Muscle of back (tissue), 11 donors: ENCODE data around the gene SPRR3. TPM values are rescaled to one million over a fixed set of nuclear protein-coding genes. Genes with fewer than 3 reads are reported as not detected.
"Not testable (repeated sequence)": the region's sequence is repeated elsewhere in the genome, so short reads cannot be mapped to it uniquely, and the experiment has no call there.

Experiments used
- DNase-seq, 3 donors: peaks; one replicate each; pipeline versions ENCODE4 v3.0.0 to v3.0.0-alpha.2; 2013
- polyA plus RNA-seq, 10 donors: library from polyadenylated mRNA; unstranded; fragments of 120-200 nt; gene quantifications; one replicate each; pipeline ENCODE4 v1.2.1, GENCODE V29; 2013; ENCODE audit not compliant: insufficient read length in 10 of 10

The SPRR3 gene
- polyA plus RNA-seq, 10 donors: 0.24 to 8.0 (median 0.27) TPM; not detected in 6

- no peak for DNase-seq
Observed at GRCh38 chr1:152983234-152983633, 18.3 kb upstream of the SPRR3 start.

GRCh38 chr1:152983743-152984142 is 17.8 kb upstream of the SPRR3 start, which contains the start of gene SPRR1A:
Gene SPRR1A, plus strand, starts transcription at chr1:152984081. Its CDS starts 1,150 bp downstream, at chr1:152985231.
- no peak for DNase-seq

- no peak for DNase-seq
Observed at GRCh38 chr1:152986578-152986977, 15.0 kb upstream of the SPRR3 start.

GRCh38 chr1:152993186-152993585 is 8.4 kb upstream of the SPRR3 start:
- no peak for DNase-seq

DNA sequence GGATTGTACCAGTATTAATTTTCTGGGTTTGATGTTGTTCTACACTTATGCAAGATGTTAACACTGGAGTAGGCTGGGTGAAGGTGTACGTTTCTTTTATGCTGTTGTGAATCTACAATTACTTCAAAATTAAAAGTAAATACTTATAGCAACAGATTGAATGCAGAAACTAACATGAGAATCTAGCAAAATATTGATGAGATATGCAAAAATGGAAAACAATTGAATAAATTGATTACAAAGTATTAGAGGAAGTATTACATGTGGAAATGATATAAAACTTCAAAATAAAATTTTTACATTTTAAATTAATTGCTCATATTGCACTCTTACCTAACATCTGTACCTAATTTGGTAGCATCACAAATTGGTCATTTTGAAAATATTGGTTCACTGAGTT is 5.7 kb upstream of the SPRR3 start:
- no peak for DNase-seq

DNA sequence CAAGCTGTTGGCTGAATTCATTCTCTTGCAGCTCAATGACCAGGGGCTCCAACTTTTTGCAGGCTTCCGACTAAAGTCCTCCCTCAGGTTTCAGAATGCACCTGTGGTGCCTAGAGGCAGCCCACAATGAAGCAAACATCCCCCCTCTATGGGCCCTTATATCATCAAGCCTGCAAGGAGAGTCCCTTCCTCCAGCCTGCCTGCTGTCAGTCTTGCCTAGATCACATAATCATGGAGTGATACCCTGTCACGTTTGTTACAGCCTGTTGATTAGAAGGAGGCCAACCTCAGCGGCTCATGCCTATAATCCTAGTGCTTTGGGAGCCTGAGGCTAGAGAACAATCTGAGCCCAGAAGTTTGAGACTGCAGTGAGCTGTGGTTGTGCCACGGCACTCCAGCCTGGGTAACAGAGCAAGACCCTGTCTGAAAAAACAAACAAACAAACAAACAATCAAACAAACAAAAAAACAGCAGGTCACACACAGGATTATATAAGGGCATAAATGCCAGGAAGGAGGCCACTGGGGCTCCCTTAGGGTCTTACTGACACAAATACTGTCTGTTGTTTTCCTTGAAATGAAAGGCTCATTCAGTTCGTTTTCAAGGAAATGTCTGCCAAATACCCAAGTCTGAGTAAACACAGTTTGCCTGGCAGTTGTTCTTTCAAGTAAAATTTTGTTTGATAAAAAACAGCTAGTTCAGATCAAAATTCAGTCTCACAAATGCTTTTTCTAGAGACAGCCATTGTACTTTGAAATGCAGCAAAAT is 4.7 kb upstream of the SPRR3 start:
- no peak for DNase-seq

- DNase-seq: no peak
Observed at GRCh38 chr1:152997901-152998300, 3.6 kb upstream of the SPRR3 start.

DNA sequence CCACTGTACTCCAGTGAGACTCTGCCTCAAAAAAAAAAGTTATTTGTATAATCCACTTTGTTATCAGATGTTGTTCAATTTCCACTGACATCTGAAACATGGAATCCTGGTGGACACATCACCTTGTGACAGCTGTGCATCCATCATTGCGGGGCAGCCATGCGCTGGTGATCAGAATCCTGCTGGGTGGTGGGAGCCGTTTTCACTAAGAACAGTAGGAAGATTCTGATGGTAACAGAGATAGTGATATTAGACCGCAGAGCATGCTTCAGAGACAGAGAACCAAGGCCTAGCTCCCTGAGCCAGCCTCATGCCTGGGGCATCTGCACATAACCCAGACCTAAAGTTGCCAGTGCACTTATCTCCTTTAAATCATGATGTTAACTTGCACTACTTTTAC is 3.1 kb upstream of the SPRR3 start:
- DNase-seq: no peak

DNA sequence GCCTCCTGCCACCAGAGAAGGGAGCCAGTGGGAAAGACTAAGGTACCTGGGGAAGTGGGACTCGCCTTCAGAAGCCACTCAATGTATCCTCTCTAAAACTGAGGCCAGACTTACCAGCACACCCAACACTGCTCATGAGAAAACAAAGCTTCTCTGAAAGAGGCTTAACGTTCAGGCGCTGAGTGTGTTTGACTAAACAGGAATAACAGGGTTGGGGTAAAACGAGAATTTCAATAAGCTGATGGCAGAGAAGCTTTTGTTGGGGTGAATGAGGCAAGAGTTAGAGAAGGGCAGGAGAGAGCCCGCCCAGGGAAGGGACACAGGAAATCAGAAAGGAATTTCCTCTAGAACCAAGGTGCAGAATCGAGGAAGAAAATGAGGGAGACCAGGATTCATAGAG is 1.7 kb upstream of the SPRR3 start:
- DNase-seq: no peak

DNA sequence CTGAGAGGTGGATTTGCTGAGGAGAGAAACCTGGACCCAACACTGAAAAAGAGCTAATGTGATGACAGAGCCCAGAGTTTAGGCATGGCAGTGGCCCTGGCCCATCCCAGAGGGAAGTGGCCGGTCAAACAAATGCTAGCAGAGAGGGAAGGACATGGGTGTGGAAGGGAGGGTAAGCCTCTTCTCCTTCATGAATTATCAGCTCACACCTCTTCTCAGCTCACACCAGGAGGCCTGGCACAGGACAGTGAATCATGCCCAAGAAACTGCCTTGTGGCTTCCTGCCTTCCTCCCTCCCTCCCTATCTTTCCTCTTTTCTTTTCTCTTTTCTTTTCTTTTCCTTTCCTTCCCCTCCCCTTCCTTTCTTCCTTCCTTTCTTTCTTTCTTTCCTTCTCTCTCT is 1.3 kb upstream of the SPRR3 start:
- DNase-seq: no peak

- not testable (repeated sequence) for DNase-seq
Observed at GRCh38 chr1:153011235-153011758, 9.7 kb downstream of the SPRR3 start.

DNA sequence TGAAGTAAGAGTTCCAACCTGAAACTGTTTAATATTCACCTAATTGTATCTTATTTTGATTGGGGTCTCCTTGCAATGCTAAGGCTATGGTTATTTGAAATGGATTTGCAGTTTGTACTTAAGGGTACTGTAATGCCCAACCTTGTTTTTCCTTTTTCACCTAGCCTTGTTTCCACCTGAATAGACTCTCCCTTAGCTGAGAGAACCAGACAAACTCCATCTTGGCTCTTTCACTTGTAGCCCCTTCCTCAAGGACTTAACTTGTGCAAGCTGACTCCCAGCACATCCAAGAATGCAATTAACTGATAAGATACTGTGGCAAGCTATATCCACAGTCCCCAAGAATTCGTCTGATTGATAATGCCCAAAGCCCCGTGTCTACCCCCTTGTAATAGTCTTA is 20.3 kb downstream of the SPRR3 start:
- DNase-seq: not testable (repeated sequence)

DNA sequence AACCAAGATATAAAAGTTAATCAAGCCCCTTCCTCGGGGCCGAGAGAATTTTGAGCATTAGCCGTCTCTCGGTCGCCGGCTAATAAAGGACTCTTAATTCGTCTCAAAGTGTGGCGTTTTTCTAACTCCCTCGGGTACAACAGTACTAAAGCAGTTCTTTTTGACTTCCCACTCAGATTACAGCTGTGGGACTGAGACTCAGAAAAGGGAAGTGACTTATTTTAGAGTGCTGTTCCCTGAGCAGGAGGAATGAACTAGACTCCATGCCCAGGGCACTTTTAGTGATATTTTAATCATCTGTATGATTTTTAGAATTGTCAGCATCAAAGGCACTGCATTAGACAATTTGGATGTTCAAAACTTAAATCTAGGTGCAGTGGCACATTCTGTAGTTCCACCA is 20.8 kb downstream of the SPRR3 start:
- not testable (repeated sequence) for DNase-seq

DNA sequence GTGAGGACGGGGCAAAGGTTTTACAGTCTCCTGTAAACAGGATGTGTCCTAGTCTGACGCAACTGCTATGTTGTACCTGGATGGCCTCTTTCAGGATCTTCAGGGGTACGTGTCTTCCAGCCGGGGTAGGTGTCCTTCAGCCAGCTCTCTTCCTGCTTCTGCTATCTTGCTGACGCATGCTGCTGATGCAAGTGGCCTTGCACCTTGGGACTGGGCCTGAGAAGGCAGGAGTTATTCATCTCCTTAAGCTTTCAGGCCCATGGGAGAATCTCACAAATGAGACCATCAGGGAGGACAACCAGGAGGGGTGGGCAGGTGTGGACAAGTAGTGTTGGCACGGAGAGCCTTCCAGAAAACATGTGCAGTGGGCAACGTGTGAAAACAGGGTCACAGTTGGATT is 21.6 kb downstream of the SPRR3 start:
- DNase-seq: no peak

GRCh38 chr1:153024413-153024812 is 22.9 kb downstream of the SPRR3 start:
- no peak for DNase-seq

DNA sequence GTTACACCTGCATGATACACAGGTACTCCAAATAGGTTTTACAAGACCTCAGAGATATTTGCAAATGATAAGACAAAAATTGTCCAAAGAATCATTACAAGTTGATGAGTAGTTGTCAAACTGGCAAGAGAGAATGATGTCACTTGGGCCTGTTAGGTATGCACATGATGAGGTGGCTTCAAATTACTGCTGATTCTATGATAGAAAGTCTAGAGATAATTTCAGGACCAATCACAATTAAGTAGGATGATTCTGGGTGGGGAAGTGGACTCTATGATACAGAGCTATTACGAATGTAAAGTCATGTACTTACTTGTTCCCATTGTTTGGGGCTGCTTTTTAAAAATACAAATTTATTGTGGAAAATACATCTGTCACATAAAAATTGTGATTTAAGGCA is 24.2 kb downstream of the SPRR3 start:
- DNase-seq: no peak

GRCh38 chr1:153028766-153029165 is 27.2 kb downstream of the SPRR3 start:
- no peak for DNase-seq

DNA sequence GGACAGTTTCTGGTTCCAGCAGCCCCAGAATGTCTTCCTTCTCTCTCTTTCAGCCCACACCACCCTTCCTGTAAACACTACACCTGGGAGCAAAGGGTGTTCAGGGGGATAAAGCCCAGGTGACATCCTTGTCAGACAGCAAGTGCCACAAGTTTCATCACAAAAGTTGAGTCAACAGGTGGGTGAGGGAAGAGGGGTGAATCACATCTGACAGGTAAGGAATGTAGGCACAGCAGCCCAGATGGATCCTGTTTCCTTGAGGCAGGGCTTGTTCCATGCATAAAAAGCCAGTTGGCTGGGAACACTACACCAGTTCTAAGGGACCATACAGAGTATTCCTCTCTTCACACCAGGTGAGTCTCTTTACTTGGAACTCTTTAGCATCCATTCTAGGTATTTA is 29.3 kb downstream of the SPRR3 start, which contains the start of gene SPRR1B:
TSS of gene SPRR1B (plus strand) at position 309 of the 400 bp plus-strand sequence. CDS start 1,143 bp downstream, outside the sequence.
- DNase-seq: no peak

DNA sequence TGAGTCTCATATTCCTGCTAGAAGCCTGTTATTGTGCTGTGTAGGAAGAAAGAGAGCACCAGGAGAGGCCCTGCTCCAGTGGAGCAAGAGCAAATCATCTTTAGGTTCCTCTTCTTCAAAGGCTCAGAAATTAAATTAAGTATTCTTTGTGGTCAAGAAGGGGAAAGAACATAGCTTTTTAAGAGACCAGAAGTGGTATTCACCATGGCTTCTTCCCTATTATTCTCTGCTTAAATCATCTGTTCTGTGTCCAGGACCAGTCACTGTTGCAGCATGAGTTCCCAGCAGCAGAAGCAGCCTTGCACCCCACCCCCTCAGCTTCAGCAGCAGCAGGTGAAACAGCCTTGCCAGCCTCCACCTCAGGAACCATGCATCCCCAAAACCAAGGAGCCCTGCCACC is 30.5 kb downstream of the SPRR3 start:
- DNase-seq: no peak

GRCh38 chr1:153032677-153033308 is 31.2 kb downstream of the SPRR3 start:
- DNase-seq: peak in 1 of 3 donors; percentile 2

- no peak for DNase-seq
Observed at GRCh38 chr1:153035211-153035610, 33.7 kb downstream of the SPRR3 start.

DNA sequence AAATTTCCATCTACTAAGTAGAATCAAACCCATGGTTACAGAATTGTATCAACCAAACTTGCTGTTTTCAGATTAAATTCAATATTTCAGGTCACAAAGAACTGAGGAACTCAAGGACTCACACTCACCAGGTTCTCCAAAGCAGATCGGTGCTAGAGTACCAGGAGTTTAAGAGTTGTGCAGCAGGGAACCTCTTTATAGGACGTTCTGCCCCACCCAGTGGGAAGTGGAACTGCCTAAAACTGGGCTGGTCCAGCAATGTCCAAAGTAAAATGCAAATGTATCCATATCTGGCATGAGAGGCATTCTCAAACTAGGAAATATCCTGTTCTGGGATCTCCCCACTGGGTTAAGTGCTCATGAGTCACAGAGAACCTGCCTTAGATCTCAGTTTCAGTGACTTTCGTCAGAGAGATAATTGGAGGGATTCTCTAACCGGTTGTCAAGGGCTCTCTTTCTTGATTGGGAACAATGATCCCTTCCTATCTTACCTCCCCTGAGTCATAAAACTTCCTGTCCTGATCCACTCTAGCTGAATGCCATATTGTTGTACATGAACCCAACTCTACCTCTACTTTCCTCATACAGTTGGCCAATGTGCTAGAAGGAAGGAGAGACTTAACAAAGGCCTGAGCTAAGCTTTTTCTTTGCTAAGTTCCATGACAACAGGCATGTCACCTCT is 39.5 kb downstream of the SPRR3 start, which contains the start of gene SPRR2D:
TSS of gene SPRR2D (minus strand) at position 171 of the 682 bp plus-strand sequence. CDS start 774 bp downstream, outside the sequence.
- DNase-seq: no peak
